GM18873 (cell line): ENCODE results near the gene ERN1.
A peak's percentile ranks its signal among the peaks of the same experiment; 100 is the strongest.

Experiments used
- ATAC-seq: cut with Tn5 transposase; IDR thresholded peaks from one replicate; pipeline ENCODE4 v1.9.1; 2021; ENCODE audit warnings: mild to moderate bottlenecking, moderate library complexity, moderate number of reproducible peaks; ENCODE audit not compliant: unreplicated experiment, low FRiP score

Gene ERN1

DNA sequence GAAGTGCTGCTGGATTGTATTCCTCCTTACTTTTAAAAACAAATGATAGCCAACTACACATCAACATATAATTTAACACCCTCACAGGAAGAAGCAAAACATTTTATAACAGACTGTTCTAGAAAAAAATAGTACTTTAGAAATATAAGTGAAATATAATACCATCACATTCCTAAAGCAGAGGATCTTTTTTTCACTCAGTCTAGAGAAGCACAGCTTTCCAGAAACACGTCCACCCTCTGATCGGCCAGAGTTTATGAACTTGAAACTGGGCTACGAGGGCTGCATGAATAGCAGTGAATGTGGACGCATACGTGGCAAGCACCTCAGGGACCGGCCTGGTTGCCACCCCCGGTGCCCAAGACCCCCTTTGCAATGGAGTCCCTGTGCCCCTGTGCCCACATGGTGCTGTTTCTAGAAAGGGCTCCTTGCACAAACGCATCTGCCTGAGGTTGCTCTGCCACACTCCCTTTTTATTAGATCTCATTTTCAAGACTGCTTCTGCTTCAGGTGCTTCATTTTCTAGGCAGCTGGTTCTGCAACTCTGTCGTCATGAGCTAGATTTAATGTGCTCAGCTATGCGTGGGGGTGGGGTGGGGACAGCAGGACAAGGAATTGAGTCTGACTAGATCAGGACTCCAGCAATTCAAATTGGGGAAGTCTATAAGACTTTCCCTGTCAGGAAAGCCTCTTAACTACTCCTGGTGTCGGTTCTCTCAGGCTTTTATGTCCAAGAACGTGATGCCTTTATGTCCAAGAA lies 29.1 kb upstream of the ERN1 start:
- no peak for ATAC-seq

DNA sequence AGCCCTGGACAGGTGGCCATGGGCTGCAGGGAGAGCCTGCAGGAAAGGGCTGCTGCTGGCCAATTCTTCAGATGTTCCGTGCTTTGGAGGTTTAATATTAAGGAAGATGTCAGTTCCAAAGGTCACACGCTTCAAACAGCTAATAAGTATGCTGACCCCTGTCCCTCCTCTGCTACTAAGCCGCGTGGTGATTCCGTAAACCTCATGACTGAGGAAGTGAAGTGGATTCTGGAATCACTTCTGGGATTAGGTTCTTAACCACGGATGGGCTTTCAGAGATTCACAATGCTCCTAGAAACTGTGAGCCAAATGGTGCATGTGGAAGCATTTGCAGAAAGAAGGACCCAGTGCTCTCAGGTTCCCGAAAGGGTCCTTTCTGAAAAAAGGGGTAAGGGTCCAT lies 28.5 kb upstream of the ERN1 start:
- ATAC-seq = no peak

DNA sequence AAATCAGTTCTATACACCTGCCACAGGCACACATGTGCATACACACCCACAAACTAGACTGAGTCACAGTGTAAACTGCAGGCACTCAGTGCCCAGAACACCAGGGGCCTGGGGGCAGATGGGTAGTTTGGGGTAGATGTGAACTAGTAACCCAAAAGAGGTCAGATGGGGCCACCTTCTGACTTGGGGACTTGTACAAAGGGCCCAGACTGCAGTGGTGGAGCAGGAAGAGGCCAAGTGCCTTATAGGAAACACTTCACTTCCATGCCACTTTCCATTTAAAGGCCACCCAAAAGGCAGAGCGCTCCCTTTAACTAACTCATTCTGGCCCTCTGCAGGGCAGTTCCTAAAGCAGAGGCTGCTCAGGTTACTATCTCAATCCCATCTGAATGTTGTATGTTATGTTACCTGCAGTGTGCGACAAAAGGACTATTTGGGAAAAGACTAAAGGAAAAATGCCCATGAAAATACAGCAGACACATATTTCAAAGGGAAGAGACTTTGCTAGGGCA lies 27.8 kb upstream of the ERN1 start:
- ATAC-seq = no peak

DNA sequence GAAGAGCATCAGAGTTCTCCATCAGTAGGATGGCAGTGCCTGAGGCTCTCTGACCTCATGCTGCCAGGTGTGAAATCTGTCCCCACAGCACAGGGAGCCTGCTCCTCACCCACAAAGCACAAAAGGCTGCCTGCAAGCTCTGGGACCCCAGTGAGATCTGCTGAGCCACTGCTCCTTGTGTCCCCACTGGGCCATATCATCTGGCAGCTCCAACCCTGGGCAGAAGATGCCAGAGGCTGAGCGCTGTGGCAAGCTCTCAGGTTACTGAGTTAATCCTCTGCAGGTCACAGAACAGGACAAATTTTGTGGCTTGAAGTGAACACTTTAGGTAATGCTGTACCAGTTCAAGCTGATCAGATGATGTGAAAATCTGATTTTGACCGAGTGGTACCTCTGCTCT lies 26.7 kb upstream of the ERN1 start:
- ATAC-seq = no peak

DNA sequence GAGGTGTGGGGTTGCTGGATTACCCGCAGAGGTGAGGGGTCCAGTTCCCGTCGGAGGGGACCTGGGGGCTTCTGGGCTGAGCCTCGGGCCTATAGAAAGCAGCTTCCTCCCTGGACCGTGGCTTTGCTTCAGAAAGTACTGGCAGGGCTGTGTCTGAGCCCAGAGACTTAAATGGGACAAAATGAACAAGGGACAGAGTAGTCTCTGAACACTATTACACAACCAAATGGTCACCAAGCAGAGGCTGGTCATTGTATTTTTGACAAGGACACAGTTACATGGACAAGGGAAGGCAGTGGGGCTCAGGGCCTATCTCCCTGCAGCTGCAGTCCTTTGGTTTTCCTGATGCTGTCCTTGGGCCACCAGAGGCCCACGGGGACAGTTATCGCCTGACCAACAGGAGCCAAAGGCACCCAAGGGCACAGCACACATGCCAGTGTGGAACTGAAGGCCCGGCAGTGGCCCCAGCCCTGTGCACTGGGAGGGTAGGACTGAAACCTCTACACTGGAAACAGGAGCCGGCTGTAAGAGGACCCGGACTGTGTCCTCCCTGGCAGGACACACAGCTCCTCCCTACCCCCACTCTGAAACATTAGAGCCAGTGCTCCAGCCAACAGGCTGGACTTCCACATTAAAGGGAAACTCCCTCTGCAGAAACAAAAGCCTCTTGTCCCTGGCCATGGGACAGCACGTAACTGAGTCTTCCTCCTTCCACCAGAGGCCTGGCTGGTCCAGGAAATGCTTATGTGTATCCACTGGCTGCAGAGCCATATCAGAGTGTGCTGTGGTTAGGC lies 26.0 kb upstream of the ERN1 start:
- ATAC-seq = no peak

DNA sequence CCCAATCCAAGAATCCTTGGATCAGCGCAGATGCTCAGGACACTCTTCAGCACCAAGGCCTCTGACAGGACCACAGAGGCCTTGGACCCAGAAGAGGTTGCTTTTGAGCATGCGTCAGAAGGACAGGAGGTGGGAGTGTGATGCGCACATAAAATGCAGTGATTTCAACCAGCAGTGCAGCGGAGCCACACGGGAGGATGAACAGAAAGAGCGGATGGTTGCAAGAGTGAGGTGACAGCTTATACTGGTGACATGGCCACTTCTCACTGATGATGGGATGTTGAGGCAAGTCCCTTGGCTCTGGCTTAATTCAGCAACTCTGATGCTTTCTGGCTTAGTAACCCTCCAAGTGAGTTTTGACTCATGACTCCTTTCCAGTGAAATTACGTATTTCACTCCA lies 25.2 kb upstream of the ERN1 start:
- no peak for ATAC-seq

DNA sequence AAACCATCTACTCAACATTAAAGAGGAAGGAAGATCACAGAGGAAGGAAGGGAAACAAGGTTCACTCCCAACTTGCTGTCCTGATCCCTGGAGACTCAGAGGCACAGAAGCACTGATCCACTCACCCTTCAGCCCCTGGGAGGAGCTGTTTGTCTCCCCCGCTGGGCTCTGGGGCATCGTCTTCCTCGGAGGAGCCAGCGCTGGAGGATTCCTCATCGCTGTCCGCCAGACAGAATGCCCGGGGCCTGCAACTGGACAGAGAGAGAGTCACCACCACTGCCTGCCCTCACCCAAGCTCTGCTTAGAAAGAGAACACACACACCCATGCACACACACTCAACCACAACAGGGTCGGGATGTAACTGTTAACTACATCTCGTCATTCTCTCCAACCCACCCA lies 24.8 kb upstream of the ERN1 start:
- ATAC-seq = no peak

DNA sequence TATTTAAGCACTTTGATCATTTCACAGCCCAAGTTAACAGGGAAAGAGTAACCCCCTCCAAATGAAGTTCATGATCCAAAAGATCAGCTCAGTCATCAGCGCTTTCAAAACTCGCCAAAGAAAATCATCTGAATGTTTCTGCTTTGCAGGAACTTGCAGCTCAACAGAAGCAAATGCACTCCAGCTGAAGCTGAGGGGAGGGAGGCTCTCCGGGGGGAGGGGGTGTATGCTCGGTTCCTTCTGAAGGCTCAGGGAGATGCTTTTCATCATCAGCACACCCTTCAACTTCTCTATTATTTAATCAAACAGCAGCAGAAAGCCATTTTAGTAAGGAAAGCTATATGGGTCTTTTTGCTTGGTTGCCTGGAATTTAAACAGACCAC lies 24.4 kb upstream of the ERN1 start:
- no peak for ATAC-seq

DNA sequence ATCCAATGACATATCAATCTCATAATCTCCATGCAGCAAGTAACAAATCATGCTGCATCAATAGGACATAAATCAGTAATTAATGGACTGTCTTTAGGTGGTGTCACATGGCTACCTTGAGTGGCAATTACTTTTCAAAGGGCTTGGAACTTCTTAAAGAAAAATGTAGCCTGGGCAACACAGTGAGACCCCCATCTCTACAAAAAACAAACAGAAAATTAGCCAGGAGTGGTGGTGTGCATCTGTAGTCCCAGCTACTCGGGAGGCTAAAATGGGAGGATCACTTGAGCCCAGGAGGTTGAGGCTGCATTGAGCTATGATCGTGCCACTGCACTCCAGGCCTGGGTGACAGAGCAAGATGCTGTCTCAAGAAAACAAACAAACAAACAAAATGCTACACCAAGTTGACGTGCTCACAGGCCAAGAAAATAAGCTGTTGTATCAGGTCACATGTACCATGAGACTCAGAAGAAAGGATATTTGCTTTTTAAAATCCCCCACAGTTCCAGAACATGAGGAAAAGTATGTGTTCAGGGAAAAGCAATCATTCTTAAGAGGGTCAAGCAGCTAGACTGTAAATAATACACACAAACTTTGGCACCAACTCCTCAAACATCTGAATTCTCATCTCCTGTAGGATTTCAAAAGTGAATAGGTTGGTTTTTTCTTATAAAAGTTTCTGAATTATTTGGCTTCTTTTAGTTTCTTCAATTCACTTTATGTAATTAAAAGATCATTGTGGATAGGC lies 23.8 kb upstream of the ERN1 start:
- ATAC-seq = no peak

DNA sequence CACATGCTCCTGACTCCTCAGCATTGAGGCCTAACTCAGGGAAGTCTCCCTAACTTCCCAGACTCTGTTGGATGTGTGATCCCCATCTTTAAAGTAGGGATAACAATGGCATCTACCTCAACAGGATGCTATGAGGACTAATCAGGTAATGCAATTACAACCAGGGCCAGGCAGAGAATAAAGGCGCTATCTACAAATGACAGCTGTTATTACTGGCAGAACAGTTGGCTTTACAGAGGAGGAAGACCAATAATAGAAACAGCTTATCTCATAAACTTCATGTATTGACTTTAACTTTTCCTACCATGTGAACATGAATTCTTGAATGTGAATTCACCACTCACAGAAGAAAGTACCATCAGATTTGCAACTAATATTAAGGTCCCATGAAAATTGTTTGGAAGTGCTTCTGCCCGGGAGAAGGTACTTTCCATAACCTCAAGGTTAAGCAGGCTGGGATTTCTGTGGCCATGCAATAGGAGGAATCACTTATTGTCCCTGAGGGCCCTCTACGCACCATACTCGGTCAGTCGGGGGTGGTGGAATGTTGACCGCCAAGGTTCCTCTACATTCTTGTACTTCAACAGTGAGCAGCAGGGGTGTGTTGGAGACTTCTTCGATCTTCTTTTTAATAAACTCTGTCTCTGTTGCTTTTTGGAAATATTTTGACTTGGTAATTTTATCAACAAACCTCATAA lies 22.6 kb upstream of the ERN1 start:
- ATAC-seq = no peak

DNA sequence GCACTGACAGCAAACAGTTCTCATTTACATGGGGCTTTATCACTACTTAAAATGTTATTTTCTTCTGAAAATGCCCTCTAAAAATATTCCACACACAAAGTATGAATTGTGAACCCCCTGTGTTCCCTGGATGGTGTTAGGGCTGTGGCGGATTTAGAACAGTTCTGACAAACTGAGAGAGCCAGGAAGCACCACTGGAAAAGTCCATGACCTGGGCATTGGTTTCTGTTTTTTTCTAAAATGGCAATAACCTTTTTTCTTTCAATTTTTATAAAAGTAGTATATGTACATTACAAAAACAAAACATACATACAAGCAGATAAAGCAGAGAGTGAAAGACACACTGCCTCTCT lies 21.0 kb upstream of the ERN1 start:
- no peak for ATAC-seq

DNA sequence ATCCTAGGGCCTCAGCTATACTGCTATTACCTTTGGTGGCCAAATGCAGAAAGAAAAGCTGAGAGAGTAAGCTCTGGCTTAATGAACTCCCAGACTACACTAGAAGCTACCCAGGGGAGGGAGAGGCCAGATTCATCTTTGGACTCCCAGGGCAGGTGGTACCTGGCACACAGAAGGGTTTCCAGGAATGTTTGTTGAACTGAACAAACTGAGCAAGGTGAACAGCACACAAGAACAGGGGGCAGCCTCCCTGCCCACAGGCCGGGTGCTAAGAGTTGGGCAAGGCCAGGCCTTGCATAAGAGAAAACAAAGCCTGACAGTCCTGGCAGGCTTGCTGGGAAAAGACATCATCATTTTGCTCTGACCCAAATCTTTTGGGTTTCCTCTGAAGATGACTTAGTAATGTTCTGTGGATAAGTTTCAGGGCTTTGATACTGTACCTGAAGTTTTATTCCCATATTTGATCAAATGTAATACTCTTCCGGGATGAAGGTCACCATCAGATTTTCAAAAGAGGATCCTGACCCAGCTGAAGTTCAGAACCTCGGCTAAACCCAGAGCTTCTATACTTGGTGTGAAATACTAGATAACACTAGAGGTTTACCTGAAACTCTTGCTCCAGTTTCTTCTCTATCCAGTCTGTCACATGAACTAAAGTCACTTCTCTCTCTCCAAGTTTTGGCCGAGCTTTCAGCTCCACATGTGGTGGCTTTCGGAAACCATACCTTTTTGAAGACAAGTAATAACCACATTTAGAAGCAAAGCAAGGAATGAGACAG lies 20.5 kb upstream of the ERN1 start:
- no peak for ATAC-seq

DNA sequence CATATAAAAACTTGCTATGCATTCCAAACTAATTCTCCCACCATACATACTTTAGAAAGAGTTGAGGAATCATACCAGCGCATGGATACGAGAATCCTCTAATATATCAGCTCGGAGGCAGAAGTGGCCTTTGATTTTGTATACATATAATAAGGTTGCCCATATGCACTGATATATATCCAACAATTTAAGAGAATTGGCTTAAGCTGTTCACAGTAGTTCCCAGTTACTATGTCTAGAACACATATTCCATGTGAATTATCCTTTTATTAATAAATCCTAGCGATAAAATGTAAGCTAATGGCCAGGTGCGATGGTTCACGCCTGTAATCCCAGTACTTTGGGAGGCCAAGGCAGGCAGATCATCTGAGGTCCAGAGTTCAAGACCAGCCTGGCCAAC lies 19.3 kb upstream of the ERN1 start:
- ATAC-seq = no peak

DNA sequence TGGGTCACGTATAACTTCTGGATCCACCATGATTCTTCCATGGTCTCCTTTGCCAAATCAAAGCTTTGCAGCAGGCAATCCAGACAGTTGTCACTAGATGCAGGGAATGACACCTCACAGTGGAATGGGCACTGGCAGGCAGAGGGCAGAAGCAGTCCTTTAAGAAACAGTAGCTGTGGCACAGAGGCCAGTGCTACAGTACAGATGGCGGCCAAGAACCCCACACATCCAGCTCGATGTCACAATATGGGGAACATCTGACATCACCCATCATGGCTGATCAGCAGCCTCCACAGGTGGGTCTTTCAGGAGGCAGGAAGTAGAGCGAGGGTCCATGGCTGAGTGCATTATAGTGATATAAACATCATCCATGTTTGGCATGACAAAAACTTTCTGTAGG lies 18.8 kb upstream of the ERN1 start:
- ATAC-seq = no peak

DNA sequence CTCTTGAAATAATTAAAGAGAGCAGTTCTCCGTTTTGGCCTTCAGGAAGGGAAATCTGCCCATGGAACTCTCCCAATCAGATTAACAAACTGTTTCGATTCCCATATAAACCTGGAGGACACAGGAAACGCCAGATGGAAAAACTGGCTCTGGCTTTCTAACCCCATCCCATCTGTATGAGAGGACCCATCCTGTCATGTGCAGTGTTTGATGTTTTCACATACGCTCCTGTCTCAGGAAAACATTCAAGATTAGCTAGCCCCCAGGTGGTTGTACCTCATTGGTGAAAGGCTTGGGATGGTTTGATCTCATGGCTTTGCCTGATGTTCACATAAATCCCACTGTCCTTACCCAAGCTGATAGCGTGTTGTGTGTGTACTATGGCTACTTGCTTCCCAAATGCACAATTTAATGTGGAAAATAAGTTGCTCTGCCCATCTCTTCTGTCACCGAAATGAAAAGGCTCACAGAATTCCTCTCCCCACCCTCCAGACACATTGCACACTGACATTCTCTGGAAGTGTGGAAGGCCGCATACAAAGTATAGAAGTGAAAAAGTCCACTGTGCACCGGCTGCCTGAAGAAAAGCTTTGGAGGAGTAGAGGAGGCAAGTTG lies 18.2 kb upstream of the ERN1 start:
- no peak for ATAC-seq

DNA sequence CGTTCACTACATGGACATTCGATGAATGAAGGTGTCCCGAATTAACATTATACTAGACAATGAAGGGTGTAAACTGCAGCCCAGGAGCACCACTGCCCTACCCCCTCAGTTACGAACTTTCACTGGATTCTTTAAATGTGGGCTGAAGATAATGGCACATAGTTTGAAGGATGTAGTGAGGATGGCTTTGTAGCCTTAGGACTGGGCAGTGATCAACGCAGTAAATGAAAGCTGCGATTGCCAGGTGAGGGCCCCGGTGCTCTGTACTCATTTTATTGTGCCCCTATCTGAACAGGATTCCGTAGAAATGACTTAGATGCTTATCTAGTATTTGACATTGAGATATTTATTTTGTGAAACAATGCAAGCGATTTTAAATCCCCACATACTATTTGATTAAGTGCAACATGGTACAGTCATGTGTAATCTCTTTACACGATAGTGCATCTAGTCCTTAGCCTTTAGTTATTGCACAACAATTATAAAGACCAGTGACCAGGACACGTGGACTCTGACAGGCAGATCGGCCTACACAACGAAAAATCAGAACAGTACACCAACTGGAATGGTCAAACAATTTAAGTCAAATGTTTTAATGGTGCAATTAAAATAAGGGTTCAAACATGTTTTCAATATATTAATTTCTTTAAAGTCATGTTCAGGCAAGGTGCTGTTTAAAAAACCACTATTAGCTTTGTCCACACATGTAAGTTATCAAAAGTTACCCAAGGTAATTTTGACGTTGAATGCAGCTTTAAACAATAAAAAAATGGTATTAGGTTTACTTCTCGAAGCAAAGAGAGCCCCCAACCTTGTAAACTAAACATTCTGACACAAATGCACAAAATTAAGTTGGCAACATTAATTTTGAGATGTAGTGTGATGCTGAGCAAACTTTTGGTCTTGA lies 17.4 kb upstream of the ERN1 start:
- ATAC-seq = no peak

DNA sequence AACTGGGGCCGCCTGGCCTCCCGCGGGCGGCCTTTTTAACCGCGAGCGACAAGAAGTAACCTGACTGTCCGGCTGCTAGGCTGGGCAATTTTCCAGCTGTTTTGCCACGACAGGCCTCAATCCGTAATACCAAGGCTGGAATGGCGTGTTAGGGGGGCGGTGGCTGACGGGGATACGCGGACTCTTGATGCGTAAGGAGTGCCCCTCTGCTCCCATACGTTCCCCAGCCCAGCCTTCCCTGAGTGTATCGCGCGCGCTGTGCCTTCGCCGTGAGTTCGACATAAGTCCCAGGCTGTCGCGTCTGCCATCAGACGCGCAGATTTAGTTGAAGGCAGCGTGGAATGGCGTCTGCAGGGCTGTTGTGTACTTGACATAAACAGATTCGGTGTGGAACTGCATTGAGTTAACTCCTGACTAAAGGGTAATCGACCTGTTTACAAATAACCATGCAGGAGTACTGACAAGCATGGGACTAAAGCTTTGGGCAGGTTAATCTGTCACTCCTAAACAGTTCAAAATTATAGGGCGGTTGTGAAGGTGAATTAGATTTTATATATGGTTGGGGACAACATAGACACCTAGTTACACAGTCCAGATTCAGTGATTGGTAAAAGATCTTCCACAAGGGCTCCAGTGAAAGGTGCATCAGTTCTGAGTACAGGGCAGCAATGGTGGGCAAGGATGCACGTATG lies 16.6 kb upstream of the ERN1 start:
- ATAC-seq = peak; percentile 6
